ENCODE measurements around the gene KRTAP10-5.

The KRTAP10-5 gene

GRCh38 chr21:44599264-44600029 lies 19.0 kb upstream of the KRTAP10-5 start:
- DNase-seq (ENCODE audit: insufficient read length, low spot score) (no peak), FAIRE-seq (no peak)
- TF ChIP-seq CTCF (IDR thresholded peaks at IDR 0.05; ENCODE audit: insufficient read depth, missing control alignments): no peak

- DNase-seq (ENCODE audit: insufficient read length, low spot score) (no peak), FAIRE-seq (no peak)
- TF ChIP-seq CTCF (IDR thresholded peaks at IDR 0.05; ENCODE audit: insufficient read depth, missing control alignments): no peak
Measured at GRCh38 chr21:44598061-44598460, 17.7 kb upstream of the KRTAP10-5 start.

DNA sequence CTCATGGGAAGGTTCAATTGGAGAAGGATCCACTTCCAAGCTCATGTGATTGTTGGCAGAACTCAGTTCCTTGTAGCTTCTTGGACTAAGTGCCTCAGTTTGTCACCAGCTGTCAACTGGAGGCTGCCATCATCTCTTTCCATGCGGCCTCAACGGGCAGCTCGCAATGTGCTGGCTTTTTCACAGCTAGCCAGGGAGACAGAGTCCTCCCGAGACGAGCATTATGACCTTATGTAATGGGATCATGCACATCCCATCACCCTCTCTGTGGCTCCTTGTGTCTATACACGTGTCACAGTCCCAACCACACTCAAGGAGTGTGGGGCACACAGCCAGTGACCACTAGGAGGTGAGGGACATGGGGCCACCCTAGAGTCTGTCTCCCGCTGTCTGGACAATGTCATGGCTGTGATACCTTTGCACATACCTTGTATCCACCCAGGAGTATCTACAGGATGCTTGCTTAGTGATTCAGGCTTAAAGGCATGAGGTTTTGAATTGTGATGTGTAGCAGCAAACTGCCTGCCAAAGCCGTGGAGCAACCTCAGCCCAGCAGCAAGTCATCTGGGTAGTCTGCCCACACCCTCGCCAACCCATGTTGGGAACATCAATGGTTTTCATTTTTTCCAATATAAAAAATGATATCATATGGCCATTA lies 15.8 kb upstream of the KRTAP10-5 start:
- no peak for TF ChIP-seq CTCF (IDR thresholded peaks at IDR 0.05; ENCODE audit: insufficient read depth, missing control alignments)
- FAIRE-seq (no peak), DNase-seq (ENCODE audit: insufficient read length, low spot score) (no peak)

DNA sequence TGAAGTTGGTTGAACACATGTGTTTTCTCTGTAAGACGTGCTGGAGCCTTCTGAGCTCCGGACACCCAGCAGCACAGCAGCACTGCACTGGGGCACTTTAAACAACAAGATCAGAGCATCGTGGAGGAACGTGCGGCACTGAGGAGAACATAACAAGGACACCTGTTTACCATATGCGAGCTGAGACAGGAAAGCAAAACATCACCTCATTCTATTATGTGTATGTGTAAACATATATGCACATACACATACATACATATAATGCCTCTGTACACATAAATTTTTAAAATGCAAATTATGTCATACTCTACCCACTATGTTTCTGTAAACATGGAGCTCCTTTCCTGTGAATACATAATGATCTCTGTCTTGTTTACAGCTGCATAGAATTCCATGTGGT lies 15.1 kb upstream of the KRTAP10-5 start:
- no peak for TF ChIP-seq CTCF (IDR thresholded peaks at IDR 0.05; ENCODE audit: insufficient read depth, missing control alignments)
- no peak for DNase-seq (ENCODE audit: insufficient read length, low spot score)
- FAIRE-seq: no peak

- FAIRE-seq (no peak), DNase-seq (ENCODE audit: insufficient read length, low spot score) (no peak)
- no peak for TF ChIP-seq CTCF (IDR thresholded peaks at IDR 0.05; ENCODE audit: insufficient read depth, missing control alignments)
Measured at GRCh38 chr21:44594406-44594916, 14.1 kb upstream of the KRTAP10-5 start.

GRCh38 chr21:44593598-44594405 lies 13.4 kb upstream of the KRTAP10-5 start:
- TF ChIP-seq CTCF (IDR thresholded peaks at IDR 0.05; ENCODE audit: insufficient read depth, missing control alignments): no peak
- no peak for FAIRE-seq
- no peak for DNase-seq (ENCODE audit: insufficient read length, low spot score)

Data from D721Med (cell line).